SU-DHL-6 (cell line): ENCODE measurements around the gene KISS1.

Source experiments
- H2AFZ ChIP-seq: fragments of 200-600 bp; sonication (generic); 2 replicates; pipeline ENCODE4 v1.6.1; 2014; ENCODE audit warnings: low read depth, mild to moderate bottlenecking, moderate library complexity, mixed read lengths, antibody characterized with exemption, low read length; ENCODE audit not compliant: severe bottlenecking
- H3F3A ChIP-seq: fragments of 200-600 bp; shearing (Covaris generic); 2 replicates; pipeline ENCODE4 v1.6.0; 2016; ENCODE audit warnings: antibody characterized with exemption, mild to moderate bottlenecking; ENCODE audit not compliant: insufficient read depth
- H3K27ac ChIP-seq: fragments of 200-600 bp; sonication (generic); 2 replicates; pipeline ENCODE4 v1.5.1; 2016; ENCODE audit warnings: low read depth, mild to moderate bottlenecking, low read length, moderate library complexity, mixed read lengths
- H3K27me3 ChIP-seq: fragments of 200-600 bp; sonication (generic), shearing (Covaris generic); 2 replicates; pipeline ENCODE4 v1.6.0; 2014; ENCODE audit warnings: mild to moderate bottlenecking, low read length
- H3K36me3 ChIP-seq: fragments of 200-600 bp; sonication (generic); 2 replicates; pipeline ENCODE4 v1.6.1; 2014; ENCODE audit warnings: mild to moderate bottlenecking, low read length, mixed read lengths
- H3K4me2 ChIP-seq: fragments of 300-600, 200-600 bp; shearing (Covaris generic), sonication (generic); 2 replicates; pipeline ENCODE4 v1.6.0; 2014; ENCODE audit warnings: low read length, low read depth, mild to moderate bottlenecking; ENCODE audit not compliant: poor library complexity, severe bottlenecking
- H3K4me3 ChIP-seq: fragments of 200-600 bp; sonication (generic); 2 replicates; pipeline ENCODE4 v1.5.1; 2014; ENCODE audit warnings: antibody characterized with exemption, low read length, mild to moderate bottlenecking, mixed read lengths; ENCODE audit not compliant: insufficient read depth, poor library complexity, severe bottlenecking
- H3K79me2 ChIP-seq: fragments of 200-600 bp; sonication (generic); 2 replicates; pipeline ENCODE4 v1.6.1; 2014; ENCODE audit warnings: mild to moderate bottlenecking, low read length, moderate library complexity; ENCODE audit not compliant: insufficient read depth
- H3K9ac ChIP-seq: fragments of 200-600 bp; sonication (generic); 2 replicates; pipeline ENCODE4 v1.7.0; 2014; ENCODE audit warnings: mild to moderate bottlenecking, low read length
- H3K9me2 ChIP-seq: fragments of 200-600 bp; sonication (generic); replicated peaks from 2 replicates; pipeline ENCODE4 v1.6.1; 2014; ENCODE audit warnings: low read length; ENCODE audit not compliant: insufficient read depth
- H3K9me3 ChIP-seq: fragments of 200-600 bp; sonication (generic); 2 replicates; pipeline ENCODE4 v1.6.1; 2014; ENCODE audit warnings: low read length, mixed read lengths; ENCODE audit not compliant: insufficient read depth
- H4K20me1 ChIP-seq: fragments of 200-600 bp; sonication (generic); 2 replicates; pipeline ENCODE4 v1.6.1; 2014; ENCODE audit warnings: low read depth, mild to moderate bottlenecking, antibody characterized with exemption, low read length, moderate library complexity, mixed read lengths
- CTCF ChIP-seq: fragments of 200-600 bp; sonication (generic); IDR thresholded peaks from one replicate; pipeline ENCODE4 v1.5.1; 2017; ENCODE audit warnings: antibody characterized with exemption, mild to moderate bottlenecking, low read length, moderate library complexity; ENCODE audit not compliant: insufficient read depth, poor library complexity, severe bottlenecking
- EZH2phosphoT487 ChIP-seq: fragments of 200-600 bp; sonication (generic), shearing (Covaris generic); conservative IDR thresholded peaks from 2 replicates; pipeline ENCODE4 v1.6.1; 2018; ENCODE audit warnings: mild to moderate bottlenecking, antibody characterized with exemption, low read length, moderate library complexity, mixed read lengths

Gene KISS1

GRCh38 chr1:204149635-204150565, 46.4 kb downstream of the KISS1 start:
- Histone ChIP-seq H3F3A (no peaks in the 10 kb centered on the region), H3K4me3 (no peak overlapping the region), H3K27ac (no peak overlapping the region), H3K27me3 (no peaks in the 10 kb centered on the region), H4K20me1 (no peaks in the 10 kb centered on the region), H2AFZ (no peak overlapping the region), H3K36me3 (no peaks in the 10 kb centered on the region), H3K9ac (no peak overlapping the region), H3K9me2 (no peaks in the 10 kb centered on the region), H3K79me2 (no peaks in the 10 kb centered on the region), H3K9me3 (no peaks in the 10 kb centered on the region), H3K4me2 (no peak overlapping the region)
- TF ChIP-seq EZH2phosphoT487 (no peak), CTCF (no peak)

GRCh38 chr1:204149107-204149506, 47.2 kb downstream of the KISS1 start:
- H3K9me2 ChIP-seq = no peaks in the 10 kb centered on the region
- H3K9me3 ChIP-seq = no peaks in the 10 kb centered on the region
- no peaks in the 10 kb centered on the region for H3K79me2 ChIP-seq
- H4K20me1 ChIP-seq = no peaks in the 10 kb centered on the region
- TF ChIP-seq CTCF (no peak), EZH2phosphoT487 (no peak)
- H3K27ac ChIP-seq = no peak overlapping the region
- no peak overlapping the region for H2AFZ ChIP-seq
- H3F3A ChIP-seq = no peaks in the 10 kb centered on the region
- no peak overlapping the region for H3K4me2 ChIP-seq
- no peak overlapping the region for H3K9ac ChIP-seq
- H3K27me3 ChIP-seq = no peaks in the 10 kb centered on the region
- H3K4me3 ChIP-seq = no peak overlapping the region
- H3K36me3 ChIP-seq = no peaks in the 10 kb centered on the region

- no peaks in the 10 kb centered on the region for H3K9me3 ChIP-seq
- no peak for TF ChIP-seq EZH2phosphoT487
- TF ChIP-seq CTCF = no peak
- H3K36me3 ChIP-seq = no peaks in the 10 kb centered on the region
- H3K9me2 ChIP-seq = no peaks in the 10 kb centered on the region
- no peak overlapping the region for H3K27ac ChIP-seq
- H3F3A ChIP-seq = no peaks in the 10 kb centered on the region
- no peak overlapping the region for H3K4me2 ChIP-seq
- no peaks in the 10 kb centered on the region for H4K20me1 ChIP-seq
- no peak overlapping the region for H3K4me3 ChIP-seq
- no peaks in the 10 kb centered on the region for H3K27me3 ChIP-seq
- no peak overlapping the region for H2AFZ ChIP-seq
- H3K9ac ChIP-seq = no peak overlapping the region
- H3K79me2 ChIP-seq = no peaks in the 10 kb centered on the region
Observed at GRCh38 chr1:204147406-204148383, 48.6 kb downstream of the KISS1 start.
